ACHN (cell line): ENCODE measurements around the gene ADCY1.
"Not testable (repeated sequence)": the region's sequence is repeated elsewhere in the genome, so short reads cannot be mapped to it uniquely, and the experiment has no call there.

Experiments
- DNase-seq: peaks from one replicate; pipeline ENCODE4 v3.0.0-alpha.2; 2015
- in situ Hi-C: cut with HindIII; loops from 2 replicates; pipeline ENCODE4 v1.10.0; 2017; ENCODE audit warnings: low sequenced_read_pairs, low pct_ligation_motif_present, low pct_unique_long_range_greater_than_20kb

ADCY1 gene

DNA sequence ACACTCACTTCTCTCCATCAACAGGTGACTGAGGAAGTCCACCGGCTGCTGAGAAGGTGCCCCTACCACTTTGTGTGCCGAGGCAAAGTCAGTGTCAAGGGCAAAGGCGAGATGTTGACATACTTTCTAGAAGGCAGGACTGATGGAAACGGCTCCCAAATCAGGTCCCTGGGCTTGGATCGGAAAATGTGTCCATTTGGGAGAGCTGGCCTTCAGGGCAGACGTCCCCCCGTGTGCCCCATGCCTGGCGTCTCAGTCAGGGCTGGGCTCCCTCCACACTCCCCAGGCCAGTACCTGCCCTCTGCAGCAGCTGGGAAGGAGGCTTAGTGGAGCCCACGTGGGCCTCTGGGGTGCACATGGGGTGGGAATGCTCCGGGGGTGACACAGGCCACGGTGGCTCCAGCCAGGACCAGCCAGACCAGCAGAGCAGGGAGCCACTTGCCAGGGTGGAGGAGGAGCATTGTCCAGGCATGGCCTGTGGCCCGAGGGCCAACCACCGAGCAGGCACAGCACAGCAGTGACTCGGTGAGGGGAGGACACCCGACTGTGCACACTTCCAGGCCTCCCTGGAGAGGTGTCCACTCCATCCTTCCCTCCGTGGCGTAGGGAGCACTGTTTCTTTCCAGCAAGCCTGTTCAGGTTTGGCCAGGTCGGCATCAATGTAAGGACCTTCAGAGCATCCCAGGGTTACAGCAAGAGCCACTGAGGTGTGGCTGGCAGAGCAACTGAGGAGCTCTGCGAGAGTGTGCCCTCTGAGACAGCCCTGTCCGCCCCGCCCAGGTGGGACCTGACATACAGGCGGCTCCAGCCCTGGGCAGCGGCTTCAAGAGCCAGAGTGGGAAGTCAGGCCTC, 139.7 kb downstream of the ADCY1 start:
- no peak for DNase-seq
- in situ Hi-C loops, result no loop called here

DNA sequence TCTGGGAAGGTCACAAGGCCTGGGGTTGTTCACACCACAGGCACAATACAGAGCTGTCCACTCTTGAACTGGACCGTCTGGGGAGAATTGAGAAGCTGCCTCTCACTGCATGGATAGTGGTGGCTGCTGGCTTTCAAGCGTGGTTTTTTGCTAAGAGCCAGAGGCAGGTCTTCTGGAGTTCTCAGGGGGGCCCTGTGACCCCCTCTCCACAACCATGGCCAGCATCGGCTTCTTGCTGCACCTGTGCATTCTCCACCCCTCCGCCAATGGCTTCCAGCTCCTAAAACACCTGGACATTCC, 140.3 kb downstream of the ADCY1 start:
- DNase-seq, result no peak
- in situ Hi-C loops, result no loop called here

DNA sequence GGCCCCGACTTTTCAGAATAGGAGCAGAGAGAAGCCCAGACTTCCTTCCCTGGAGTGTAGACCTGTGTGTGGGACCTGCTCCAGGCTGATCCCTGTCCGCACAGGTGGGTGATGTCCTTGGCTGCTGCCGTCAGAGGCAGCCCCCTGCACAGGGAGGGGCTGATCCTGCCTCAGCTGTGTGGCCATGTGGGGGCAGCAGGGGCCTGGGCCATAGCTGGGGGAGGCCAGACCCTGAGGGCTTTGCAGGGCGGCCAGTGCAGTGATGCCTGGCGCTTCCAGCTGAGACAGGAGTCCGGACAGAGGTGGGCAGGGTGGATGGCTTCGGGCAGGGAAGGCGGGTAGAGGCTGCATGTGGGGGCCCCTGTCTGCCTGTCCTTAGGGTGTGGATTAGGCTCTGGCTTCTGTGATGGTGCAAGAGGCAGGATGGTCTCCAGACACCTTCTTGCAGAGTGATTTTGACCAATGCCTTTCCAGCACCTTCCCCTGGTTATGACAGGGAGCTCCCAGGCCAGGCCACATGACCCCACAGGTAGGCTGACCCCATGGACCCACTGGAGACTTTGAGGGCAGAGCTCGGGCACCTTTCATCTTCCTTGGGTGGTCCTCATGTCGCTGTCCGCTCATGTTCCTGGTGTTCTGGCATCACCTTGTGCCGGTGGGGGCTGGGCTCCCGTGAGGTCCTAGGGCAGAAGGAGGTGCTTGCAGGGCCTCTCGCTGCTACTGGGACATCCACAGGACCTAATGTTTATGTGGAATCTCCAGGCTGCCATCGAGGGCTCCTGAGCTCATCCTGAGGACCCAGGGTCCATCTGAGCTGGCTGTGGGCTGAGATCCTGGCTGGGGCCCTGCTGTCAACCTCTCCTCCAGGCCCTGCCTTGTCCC, 141.5 kb downstream of the ADCY1 start:
- DNase-seq, result no peak
- in situ Hi-C loops, result no loop called here

DNA sequence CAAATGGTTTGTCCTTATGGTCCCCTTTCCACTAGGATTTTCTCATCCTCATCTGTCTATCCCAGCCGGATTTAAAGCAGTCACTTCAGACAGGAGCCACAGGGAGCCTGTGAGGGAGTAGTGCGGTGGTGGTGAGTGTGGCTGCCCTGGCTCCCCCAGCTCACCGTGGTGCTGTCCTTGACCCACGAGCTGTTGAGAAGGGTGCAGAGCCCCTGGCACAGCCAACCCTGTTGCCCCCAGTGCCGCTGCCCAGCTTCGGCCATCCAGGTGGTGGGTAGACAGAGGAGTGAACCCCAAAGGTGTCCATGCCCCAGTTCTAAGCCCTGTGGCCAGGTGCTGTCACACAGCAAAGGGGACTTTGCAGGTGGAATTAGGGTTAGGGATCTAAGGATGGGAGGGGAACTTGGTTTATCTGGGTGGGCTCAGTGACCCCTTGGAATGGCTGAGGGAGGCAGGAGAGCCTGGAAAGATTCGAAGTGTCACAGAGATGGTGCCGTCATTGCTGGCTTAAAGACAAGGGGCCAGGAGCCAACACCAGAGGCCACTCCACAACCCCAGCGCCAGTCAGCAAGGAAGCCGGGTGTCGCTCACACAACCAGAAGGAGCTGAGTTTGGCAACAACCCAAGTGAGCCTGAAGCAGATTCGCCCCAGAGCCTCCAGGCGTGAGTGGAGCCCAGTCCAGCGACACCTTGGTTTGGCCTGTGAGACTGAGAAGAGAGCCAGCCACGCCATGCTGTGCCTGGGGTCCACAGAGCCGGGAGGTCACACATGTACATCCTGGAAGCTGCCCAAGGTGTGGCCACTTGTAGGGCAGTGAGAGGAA, 142.4 kb downstream of the ADCY1 start:
- in situ Hi-C loops, result no loop called here
- no peak for DNase-seq

DNA sequence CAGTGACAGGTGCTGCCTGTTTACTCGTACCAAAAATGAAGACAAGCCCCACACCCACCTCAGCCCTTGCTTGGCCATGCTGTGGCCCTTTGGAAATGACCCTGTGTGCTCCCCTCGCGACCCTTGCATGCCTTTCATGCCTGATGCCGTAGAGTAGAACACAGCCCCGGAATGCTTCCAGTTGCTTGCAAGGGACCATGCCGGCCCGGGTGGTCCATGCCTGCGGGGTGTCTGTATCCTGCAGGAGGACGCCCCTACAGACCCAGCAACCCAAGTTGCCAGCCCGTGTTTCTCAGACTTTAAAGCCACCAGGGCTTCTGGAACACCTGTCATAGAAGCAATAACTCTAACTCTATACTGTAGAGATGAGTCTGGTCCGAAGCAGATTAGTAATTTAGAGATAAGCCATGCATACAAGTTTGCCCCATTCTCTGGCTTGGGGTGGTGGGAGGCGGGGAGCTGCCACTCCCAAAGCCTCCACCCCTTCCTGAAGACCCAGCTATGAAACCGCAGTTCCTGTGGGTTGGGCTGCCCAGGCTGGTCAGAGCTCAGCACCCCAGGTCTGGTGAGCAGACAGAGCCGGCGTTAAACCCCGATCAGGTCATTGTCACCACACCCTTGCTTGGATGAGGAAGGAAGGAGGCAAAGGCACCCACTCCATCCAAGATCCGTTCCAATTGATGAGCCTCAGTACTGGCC, 143.5 kb downstream of the ADCY1 start:
- DNase-seq, result no peak
- in situ Hi-C loops, result no loop called here

DNA sequence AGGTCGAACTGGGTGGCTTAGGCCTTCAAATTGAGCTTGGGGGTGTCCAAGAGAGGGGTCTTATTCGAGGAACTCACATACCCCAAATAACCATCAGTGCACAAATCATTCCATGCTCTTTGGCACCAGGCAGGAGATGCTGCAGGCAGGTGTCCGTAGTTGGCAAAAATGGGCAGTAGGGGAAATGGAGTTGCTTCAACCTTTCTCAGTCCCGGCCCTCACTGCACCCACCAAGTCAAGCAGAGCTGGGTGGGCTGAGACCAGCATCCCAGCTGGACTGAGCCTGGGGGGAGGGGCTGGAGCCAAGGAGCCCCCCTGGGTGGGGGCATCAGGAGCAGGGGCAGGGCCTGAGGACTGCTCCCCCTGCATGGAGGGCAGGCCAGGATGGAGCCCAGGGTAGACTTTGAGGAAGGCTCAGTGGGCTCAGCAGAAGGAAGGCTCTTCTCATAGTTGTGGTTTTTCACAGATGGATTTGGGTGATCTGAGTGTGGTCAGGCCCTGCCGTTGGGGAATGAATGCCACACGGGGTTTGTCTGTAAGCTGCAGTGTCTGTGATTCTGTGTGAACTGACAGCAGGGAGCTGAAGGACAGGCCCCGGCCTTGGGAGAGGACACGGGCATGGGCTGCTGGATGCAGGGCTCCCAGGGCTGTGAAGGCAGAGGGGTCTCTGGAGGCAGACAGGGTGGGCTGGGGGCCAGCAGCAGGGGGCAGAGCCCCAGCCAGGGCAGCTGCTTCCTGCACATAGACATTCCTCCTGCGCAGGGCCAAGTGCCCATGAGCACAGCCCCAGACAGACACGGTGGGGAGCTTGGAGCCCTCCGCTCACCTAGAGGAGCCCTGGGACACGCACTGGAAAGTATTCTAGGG, 144.5 kb downstream of the ADCY1 start:
- DNase-seq, result no peak
- in situ Hi-C loops, result no loop called here

DNA sequence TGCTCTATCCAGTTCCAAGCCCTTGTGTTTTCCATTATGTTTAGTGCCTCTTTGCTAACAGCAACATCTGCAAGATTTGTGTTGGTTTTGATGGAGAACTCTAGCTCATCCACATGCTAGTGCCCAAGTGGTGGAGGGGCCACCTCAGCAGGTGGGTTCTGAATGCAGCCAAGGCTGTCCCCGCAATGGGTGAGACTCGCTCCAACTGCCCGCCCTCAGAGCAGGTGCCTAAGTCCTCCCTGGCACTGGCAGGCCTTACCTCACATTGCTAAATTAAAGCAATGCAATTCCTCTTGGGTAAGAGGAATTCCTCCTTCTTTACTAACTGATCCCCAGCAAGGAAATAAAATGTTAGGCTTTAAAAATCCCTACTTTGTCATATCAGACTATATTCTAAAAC, 146.8 kb downstream of the ADCY1 start:
- no peak for DNase-seq

DNA sequence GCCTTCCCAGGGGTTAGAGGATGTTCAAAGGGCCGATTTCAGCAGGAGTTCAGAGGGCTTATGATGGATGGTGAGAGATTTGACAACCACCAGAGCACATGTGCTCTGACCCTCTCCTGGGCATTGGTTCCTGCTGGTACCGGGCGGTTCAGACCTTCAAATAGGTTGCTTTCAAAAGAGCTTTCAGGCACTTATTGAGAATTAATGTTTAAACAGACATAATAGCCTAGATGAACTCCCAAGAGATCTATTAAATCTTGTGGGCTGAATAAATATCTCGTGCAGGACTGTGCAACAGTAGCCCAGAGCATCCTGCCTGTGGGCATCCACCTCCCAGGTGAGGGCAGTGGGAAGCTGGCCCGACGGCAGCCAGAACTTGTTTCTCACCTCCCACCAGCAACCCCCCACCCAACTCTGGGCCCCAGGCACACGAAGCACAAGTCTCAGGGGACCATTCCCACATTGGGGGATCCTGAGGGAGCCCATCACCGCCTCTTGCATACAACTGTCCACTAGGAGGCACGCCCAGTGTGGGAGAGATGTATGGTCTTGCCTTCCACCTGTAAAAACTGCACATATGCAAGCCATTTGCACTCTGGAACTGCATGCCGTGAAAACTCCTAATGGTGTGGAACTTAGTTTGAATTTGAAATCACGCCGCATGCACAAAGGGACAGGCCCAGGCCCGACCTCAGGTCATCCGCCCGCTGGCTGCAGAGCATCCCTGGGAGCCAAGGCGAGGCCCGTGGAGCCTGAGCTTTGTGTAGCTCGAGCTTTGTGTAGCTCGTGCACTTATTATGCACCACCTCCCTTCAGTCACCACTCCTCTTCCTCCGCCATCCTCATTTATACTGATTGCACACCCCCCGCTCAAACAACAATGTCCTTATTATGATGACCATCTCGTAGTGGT, 147.8 kb downstream of the ADCY1 start:
- no peak for DNase-seq
- in situ Hi-C loops, result no loop called here

More for the DNA sequence above, 146.8 kb downstream of the ADCY1 start:
- in situ Hi-C loops, result no loop called here

DNA sequence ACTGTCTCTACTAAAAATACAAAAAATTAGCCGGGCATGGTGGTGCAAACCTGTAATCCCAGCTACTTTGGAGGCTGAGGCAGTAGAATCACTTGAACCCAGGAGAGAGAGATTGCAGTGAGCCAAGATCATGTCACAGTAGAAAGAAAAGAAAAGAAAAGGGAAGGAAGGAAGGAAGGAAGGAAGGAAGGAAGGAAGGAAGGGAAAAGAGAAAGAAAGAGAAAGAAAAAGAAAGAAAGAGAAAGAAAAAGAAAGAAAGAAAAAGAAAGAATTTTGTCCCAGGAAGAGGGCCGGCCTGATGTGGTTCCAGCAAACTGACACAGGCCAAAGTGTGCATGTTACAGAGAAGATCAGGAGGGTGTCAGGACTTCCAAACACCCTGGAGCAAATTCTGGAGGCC, 151.1 kb downstream of the ADCY1 start:
- in situ Hi-C loops, DNase-seq: not testable (repeated sequence)

DNA sequence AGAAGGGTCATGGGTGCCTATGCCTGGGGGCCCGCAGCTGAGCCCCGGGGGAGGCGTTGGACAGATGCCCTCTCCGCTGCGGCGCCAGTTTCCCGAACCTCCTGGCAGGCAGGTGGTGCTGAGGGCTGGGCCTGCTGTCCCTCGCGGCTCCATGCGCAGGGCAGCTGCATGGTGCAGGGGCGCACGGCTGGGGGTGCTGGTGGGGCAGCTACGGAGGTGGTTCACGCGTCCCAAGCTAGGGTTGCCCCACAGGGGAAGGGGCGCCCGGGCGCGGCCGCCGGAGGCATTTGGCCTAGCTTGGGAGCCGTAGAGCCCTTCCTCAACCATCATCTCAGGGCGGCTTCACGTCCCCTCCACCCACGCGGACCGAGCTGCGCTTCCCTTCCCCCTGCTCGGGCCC, 152.7 kb downstream of the ADCY1 start:
- in situ Hi-C loops, result no loop called here

DNA sequence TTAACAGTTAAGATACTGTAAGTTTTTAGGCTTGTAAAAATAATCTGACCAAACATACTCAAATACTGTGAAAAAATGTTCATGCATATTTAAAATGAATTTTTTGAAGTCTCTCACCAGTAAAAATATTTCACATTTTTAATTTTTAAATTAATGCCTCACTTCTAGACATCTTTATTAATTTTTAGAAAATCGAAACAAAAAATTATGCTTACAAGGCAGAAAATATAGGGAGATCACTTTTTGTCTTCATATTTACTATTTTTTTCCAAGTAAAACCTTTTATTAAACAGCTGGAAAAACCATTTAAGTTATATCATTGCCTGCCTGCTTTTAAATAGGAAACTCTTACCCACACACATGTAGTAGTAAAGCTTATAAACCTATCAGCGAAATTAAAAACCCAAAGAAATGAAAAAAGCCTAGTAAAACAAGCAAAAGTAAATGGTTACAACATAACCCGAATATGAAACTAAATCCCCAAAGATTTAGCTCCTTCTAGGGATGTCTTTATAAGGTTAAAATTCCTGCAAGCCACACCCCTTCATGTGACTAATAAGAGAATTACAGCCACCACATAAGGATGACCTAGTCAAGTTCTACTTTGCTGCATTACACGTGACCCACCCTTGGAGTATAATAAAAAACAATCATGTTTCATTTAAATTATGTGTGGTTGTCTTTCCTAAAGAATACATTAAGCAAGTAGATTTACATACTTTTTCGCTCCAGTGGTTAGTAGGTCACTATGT, 157.7 kb downstream of the ADCY1 start:
- in situ Hi-C loops, result not testable (repeated sequence)
- DNase-seq, result peak; percentile 22

More for the DNA sequence above, 152.7 kb downstream of the ADCY1 start:
- no peak for DNase-seq

DNA sequence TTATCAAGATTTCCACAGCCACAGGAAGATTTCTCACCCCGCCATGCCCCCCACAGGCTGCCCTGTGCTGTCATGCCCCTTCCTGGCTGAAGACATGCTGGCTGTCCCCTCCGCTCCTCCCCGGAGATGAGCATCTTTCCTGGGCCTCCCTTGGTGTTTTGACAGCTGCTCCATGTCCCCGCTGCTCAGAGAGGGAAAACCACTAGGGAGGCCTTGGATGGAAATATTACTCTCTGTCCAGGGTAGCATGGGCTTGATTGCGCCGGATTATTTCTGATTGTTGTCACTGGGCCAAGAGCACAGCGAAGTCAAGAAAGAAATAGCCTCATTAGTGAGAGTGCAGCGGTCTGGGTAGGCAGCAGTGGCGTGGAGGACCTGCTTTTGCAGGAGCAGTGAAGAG, 164.8 kb downstream of the ADCY1 start:
- DNase-seq, in situ Hi-C loops: not testable (repeated sequence)

DNA sequence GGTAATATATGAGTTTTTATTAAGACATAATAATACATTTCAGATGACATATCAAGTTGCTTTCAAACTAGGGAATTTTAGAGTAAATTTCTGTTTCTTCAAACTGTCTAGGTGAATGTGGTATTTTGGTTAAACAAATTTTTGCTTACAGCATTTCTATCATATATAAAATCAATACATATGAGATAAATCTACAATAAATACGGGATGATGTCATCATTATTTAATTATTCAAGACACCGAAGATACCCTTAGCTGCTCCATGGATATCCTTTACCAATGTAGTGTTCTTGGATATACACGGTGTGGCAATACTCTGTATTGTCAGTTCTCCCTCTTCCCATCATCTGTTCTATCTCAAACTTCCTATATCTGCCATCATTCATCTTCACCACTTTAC, 166.4 kb downstream of the ADCY1 start:
- in situ Hi-C loops, DNase-seq: not testable (repeated sequence)

DNA sequence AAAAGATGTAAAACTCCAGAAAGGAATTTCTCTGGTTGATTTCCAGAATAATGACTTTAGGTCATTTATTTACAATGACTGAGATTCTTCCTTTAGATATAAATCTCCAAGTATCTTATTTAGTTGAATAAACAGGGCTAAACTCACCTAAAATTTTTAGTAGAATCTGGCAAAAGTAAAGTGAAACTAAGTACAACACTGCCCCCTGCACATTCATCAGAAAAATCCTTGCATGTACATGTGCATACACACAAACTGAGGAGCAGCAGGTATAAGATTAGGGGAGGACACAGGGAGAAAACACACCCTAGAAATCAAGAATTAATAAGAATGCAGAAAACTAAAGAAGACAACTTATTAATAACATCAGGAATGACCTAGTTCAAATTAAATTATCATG, 174.8 kb downstream of the ADCY1 start:
- in situ Hi-C loops, result not testable (repeated sequence)

DNA sequence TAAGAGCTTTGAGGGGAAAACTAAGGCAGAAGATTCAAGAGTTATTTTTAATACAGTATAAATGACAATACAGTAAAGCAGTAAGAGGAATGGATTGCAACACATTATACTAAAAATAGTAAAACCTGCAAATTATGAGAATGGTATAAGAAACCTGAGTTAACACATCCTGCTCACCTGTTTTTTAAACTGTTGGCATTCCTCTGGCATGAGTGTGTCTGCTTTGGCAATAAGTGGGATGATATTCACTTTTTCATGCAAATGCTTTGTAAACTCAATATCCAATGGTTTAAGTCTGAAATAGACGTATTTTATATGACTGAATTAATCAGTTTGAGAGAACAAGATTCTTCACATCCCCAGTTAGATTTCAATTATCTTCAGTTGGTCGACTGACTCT, 177.2 kb downstream of the ADCY1 start:
- in situ Hi-C loops, DNase-seq: not testable (repeated sequence)

More for the DNA sequence above, 174.8 kb downstream of the ADCY1 start:
- DNase-seq, result peak; percentile 48

DNA sequence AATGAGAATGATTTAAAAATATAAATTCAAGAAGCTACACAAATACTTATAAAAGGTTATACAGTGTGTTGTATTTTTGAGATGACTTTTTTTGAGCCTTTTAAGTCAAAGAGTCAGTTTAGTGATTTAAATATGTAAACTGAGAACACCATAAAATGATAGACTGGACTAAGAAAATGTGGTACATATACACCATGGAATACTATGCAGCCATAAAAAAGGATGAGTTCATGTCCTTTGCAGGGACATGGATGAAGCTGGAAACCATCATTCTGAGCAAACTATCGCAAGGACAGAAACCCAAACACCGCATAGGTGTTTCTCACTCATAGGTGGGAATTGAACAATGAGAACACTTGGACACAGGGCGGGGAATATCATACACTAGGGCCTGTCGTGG, 182.2 kb downstream of the ADCY1 start:
- in situ Hi-C loops, DNase-seq: not testable (repeated sequence)
